NCI-H2227 treated with DMSO at 0.1 percent for 48 hours (cell line): Measurements from ENCODE around the gene ADI1.
A peak's percentile ranks its signal among the peaks of the same experiment; 100 is the strongest.
"Not testable (repeated sequence)": the region's sequence is repeated elsewhere in the genome, so short reads cannot be mapped to it uniquely, and the experiment has no call there.

Experiments
- DNase-seq: peaks from one replicate; lab custom pipeline; 2025; lab: John Stamatoyannopoulos, UW

ADI1 gene

GRCh38 chr2:3529316-3530025, 10.1 kb upstream of the ADI1 start:
- no peak for DNase-seq

GRCh38 chr2:3527886-3528785, 8.8 kb upstream of the ADI1 start:
- no peak for DNase-seq

GRCh38 chr2:3526871-3527270, 7.5 kb upstream of the ADI1 start:
- no peak for DNase-seq

GRCh38 chr2:3523551-3524041, 4.3 kb upstream of the ADI1 start:
- no peak for DNase-seq

GRCh38 chr2:3522961-3523421, 3.7 kb upstream of the ADI1 start:
- no peak for DNase-seq

GRCh38 chr2:3520591-3520990, 1.3 kb upstream of the ADI1 start:
- DNase-seq, result no peak

GRCh38 chr2:3518496-3519254, 656 bp downstream of the ADI1 start:
- DNase-seq, result peak; percentile 98

- DNase-seq, result no peak
These were observed 1.3 kb downstream of the ADI1 start for GRCh38 chr2:3517948-3518495.

GRCh38 chr2:3516831-3517230, 2.5 kb downstream of the ADI1 start:
- DNase-seq, result no peak

GRCh38 chr2:3515438-3515837, 3.9 kb downstream of the ADI1 start:
- DNase-seq, result not testable (repeated sequence)

GRCh38 chr2:3513026-3513810, 6.1 kb downstream of the ADI1 start:
- DNase-seq, result no peak

GRCh38 chr2:3512086-3512485, 7.2 kb downstream of the ADI1 start:
- DNase-seq, result no peak

- no peak for DNase-seq
These were observed 13.6 kb downstream of the ADI1 start for GRCh38 chr2:3505771-3506170.

- DNase-seq, result no peak
These were observed 14.6 kb downstream of the ADI1 start for GRCh38 chr2:3504741-3505140.

- no peak for DNase-seq
These were observed 15.8 kb downstream of the ADI1 start for GRCh38 chr2:3503483-3503882.

- no peak for DNase-seq
These were observed 16.3 kb downstream of the ADI1 start for GRCh38 chr2:3503046-3503445.

- no peak for DNase-seq
These were observed 18.9 kb downstream of the ADI1 start for GRCh38 chr2:3500326-3500899.

- DNase-seq, result no peak
These were observed 20.4 kb downstream of the ADI1 start for GRCh38 chr2:3498783-3499394.

- not testable (repeated sequence) for DNase-seq
These were observed 22.6 kb downstream of the ADI1 start for GRCh38 chr2:3496708-3497080.

- DNase-seq, result no peak
These were observed 24.2 kb downstream of the ADI1 start for GRCh38 chr2:3494984-3495666.
